ENCODE data around the gene JAK3.

JAK3 gene

GRCh38 chr19:17837972-17838371 lies 9.8 kb downstream of the JAK3 start:
- DNase-seq: no peak

- DNase-seq: no peak
Observed at GRCh38 chr19:17836530-17836929, 11.3 kb downstream of the JAK3 start.

- no peak for DNase-seq
Observed at GRCh38 chr19:17835182-17836006, 12.4 kb downstream of the JAK3 start.

- DNase-seq: no peak
Observed at GRCh38 chr19:17834350-17835181, 13.2 kb downstream of the JAK3 start.

GRCh38 chr19:17832443-17833208 lies 15.2 kb downstream of the JAK3 start:
- DNase-seq: no peak

- no peak for DNase-seq
Observed at GRCh38 chr19:17831419-17831888, 16.3 kb downstream of the JAK3 start.

- DNase-seq: no peak
Observed at GRCh38 chr19:17830567-17831418, 17.0 kb downstream of the JAK3 start.

- DNase-seq: no peak
Observed at GRCh38 chr19:17829855-17830566, 17.8 kb downstream of the JAK3 start.

GRCh38 chr19:17826508-17827056 lies 21.2 kb downstream of the JAK3 start:
- DNase-seq: no peak

GRCh38 chr19:17824339-17824738 lies 23.4 kb downstream of the JAK3 start:
- DNase-seq: no peak

GRCh38 chr19:17821190-17821589 lies 26.6 kb downstream of the JAK3 start, which contains the start of gene INSL3:
Gene INSL3, minus strand, starts transcription at chr19:17821519. Its CDS starts 13 bp downstream, at chr19:17821506.
- DNase-seq: no peak

GRCh38 chr19:17817668-17818363 lies 30.0 kb downstream of the JAK3 start:
- no peak for DNase-seq

- DNase-seq: no peak
Observed at GRCh38 chr19:17812099-17812498, 35.7 kb downstream of the JAK3 start.

GRCh38 chr19:17811681-17812080 lies 36.1 kb downstream of the JAK3 start:
- DNase-seq: no peak

- no peak for DNase-seq
Observed at GRCh38 chr19:17811103-17811502, 36.7 kb downstream of the JAK3 start.

GRCh38 chr19:17807731-17808316 lies 40.0 kb downstream of the JAK3 start:
- no peak for DNase-seq

- no peak for DNase-seq
Observed at GRCh38 chr19:17806945-17807344, 40.8 kb downstream of the JAK3 start.

- DNase-seq: no peak
Observed at GRCh38 chr19:17805427-17805826, 42.4 kb downstream of the JAK3 start.

GRCh38 chr19:17803264-17803896 lies 44.4 kb downstream of the JAK3 start:
- DNase-seq: no peak
